Middle frontal gyrus (tissue), 1 donor: ENCODE measurements around the gene SRPX.

Experiments
- DNase-seq: peaks from one replicate; pipeline ENCODE4 v3.0.0-alpha.2; 2015; ENCODE audit warnings: low spot score; ENCODE audit errors: extremely low spot score

Gene SRPX

GRCh38 chrX:38138900-38139299, 81.8 kb downstream of the SRPX start:
- DNase-seq, result no peak

- DNase-seq, result no peak
Observed at GRCh38 chrX:38138157-38138891, 82.3 kb downstream of the SRPX start.

GRCh38 chrX:38129366-38129765, 91.3 kb downstream of the SRPX start:
- no peak for DNase-seq

GRCh38 chrX:38127961-38128360, 92.7 kb downstream of the SRPX start:
- no peak for DNase-seq

- no peak for DNase-seq
Observed at GRCh38 chrX:38126179-38126578, 94.5 kb downstream of the SRPX start.

GRCh38 chrX:38124000-38124399, 96.7 kb downstream of the SRPX start:
- DNase-seq, result no peak

GRCh38 chrX:38117485-38117884, 103.2 kb downstream of the SRPX start:
- no peak for DNase-seq

GRCh38 chrX:38116706-38117105, 104.0 kb downstream of the SRPX start:
- DNase-seq, result no peak

- DNase-seq, result no peak
Observed at GRCh38 chrX:38112566-38112965, 108.1 kb downstream of the SRPX start.

GRCh38 chrX:38111196-38111595, 109.5 kb downstream of the SRPX start:
- DNase-seq, result no peak

- DNase-seq, result no peak
Observed at GRCh38 chrX:38110231-38110630, 110.4 kb downstream of the SRPX start.

- no peak for DNase-seq
Observed at GRCh38 chrX:38109042-38109898, 111.4 kb downstream of the SRPX start.

GRCh38 chrX:38108364-38108763, 112.3 kb downstream of the SRPX start:
- no peak for DNase-seq

GRCh38 chrX:38106991-38107655, 113.5 kb downstream of the SRPX start:
- no peak for DNase-seq

GRCh38 chrX:38105216-38105725, 115.4 kb downstream of the SRPX start:
- DNase-seq, result no peak

- no peak for DNase-seq
Observed at GRCh38 chrX:38103857-38104812, 116.5 kb downstream of the SRPX start.

GRCh38 chrX:38102875-38103274, 117.8 kb downstream of the SRPX start:
- DNase-seq, result no peak

- no peak for DNase-seq
Observed at GRCh38 chrX:38102240-38102639, 118.4 kb downstream of the SRPX start.

- no peak for DNase-seq
Observed at GRCh38 chrX:38099688-38100087, 121.0 kb downstream of the SRPX start.
